ENCODE measurements around the gene PRAC1.

The PRAC1 gene

DNA sequence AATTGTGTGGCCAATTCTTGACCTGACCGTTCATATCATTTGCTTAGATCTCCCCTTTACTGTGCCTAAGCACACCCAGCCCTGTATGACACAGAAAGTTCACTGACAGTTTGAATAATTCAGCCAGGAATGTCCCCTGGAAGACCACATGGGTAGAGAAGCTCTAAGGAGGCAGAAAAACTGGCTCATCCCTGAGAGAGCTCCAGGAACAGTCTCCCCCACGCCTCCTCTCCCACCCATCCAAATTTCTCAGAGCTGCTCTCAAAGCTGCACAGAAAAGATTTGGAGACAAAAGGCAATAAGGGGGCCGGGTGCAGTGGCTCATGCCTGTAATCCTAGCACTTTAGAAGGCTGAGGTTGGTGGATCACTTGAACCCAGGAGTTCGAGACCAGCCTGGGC, 11.2 kb downstream of the PRAC1 start:
- no peak overlapping the region for H3K14ac ChIP-seq (ENCODE audit: low read length)
- no peaks in the 10 kb centered on the region for H3K27me3 ChIP-seq (ENCODE audit: insufficient read depth, low read length)
- H3K9me3 ChIP-seq (ENCODE audit: insufficient read depth, low read depth, low read length), result no peaks in the 10 kb centered on the region
- no peak overlapping the region for H3K4me2 ChIP-seq (ENCODE audit: low read length)
- no peak overlapping the region for H3K23ac ChIP-seq (ENCODE audit: low read length)
- no peak overlapping the region for H3K18ac ChIP-seq (ENCODE audit: low read length)
- DNase-seq, result no peak
- H4K12ac ChIP-seq (ENCODE audit: low read depth, low read length), result no peak overlapping the region
- H2BK120ac ChIP-seq (ENCODE audit: insufficient read depth, low read length, poor library complexity), result no peak overlapping the region
- WGBS (ENCODE audit: extremely low coverage, insufficient coverage, insufficient read length), result no CpG with 5 or more reads among the region's 4 CpGs
- no peak overlapping the region for H3K4me3 ChIP-seq (ENCODE audit: low read depth, low read length)
- H3K79me2 ChIP-seq (ENCODE audit: control insufficient read depth, insufficient read depth, low read length, poor library complexity), result no peaks in the 10 kb centered on the region
- no peak overlapping the region for H3K27ac ChIP-seq (ENCODE audit: low read depth, low read length)
- no peak overlapping the region for H3K4ac ChIP-seq (ENCODE audit: low read depth, low read length)
- no peak overlapping the region for H2AFZ ChIP-seq (ENCODE audit: insufficient read depth, low read length, poor library complexity)
- no peak overlapping the region for H2BK5ac ChIP-seq (ENCODE audit: low read depth, low read length, poor library complexity)
- H4K8ac ChIP-seq (ENCODE audit: low read depth, low read length), result no peak overlapping the region
- H3K36me3 ChIP-seq (ENCODE audit: control insufficient read depth in 1 of 2, insufficient read depth in 2 of 2, low read length in 2 of 2), result no peaks in the 10 kb centered on the region
- no peaks in the 10 kb centered on the region for H3K4me1 ChIP-seq (ENCODE audit: control insufficient read depth in 1 of 2, insufficient read depth in 2 of 2, low read length in 2 of 2)
- no peak overlapping the region for H3K9ac ChIP-seq (ENCODE audit: low read length)
- no peak overlapping the region for H2BK12ac ChIP-seq (ENCODE audit: low read length)
- H4K91ac ChIP-seq (ENCODE audit: low read depth, low read length), result no peak overlapping the region
- no peaks in the 10 kb centered on the region for H3K79me1 ChIP-seq (ENCODE audit: low read length)
- H2AK5ac ChIP-seq (ENCODE audit: low read length), result no peak overlapping the region

- Histone ChIP-seq H4K12ac (ENCODE audit: low read depth, low read length) (no peak overlapping the region), H3K79me2 (ENCODE audit: control insufficient read depth, insufficient read depth, low read length, poor library complexity) (no peaks in the 10 kb centered on the region), H4K8ac (ENCODE audit: low read depth, low read length) (no peak overlapping the region), H2AFZ (ENCODE audit: insufficient read depth, low read length, poor library complexity) (no peak overlapping the region), H3K36me3 (ENCODE audit: control insufficient read depth in 1 of 2, insufficient read depth in 2 of 2, low read length in 2 of 2) (no peaks in the 10 kb centered on the region), H3K4me2 (ENCODE audit: low read length) (no peak overlapping the region), H3K23ac (ENCODE audit: low read length) (no peak overlapping the region), H3K4me1 (ENCODE audit: control insufficient read depth in 1 of 2, insufficient read depth in 2 of 2, low read length in 2 of 2) (no peaks in the 10 kb centered on the region), H4K91ac (ENCODE audit: low read depth, low read length) (no peak overlapping the region), H3K9ac (ENCODE audit: low read length) (no peak overlapping the region), H2AK5ac (ENCODE audit: low read length) (no peak overlapping the region), H3K4ac (ENCODE audit: low read depth, low read length) (no peak overlapping the region), H2BK12ac (ENCODE audit: low read length) (no peak overlapping the region), H3K14ac (ENCODE audit: low read length) (no peak overlapping the region), H3K9me3 (ENCODE audit: insufficient read depth, low read depth, low read length) (no peaks in the 10 kb centered on the region), H2BK5ac (ENCODE audit: low read depth, low read length, poor library complexity) (no peak overlapping the region), H3K27ac (ENCODE audit: low read depth, low read length) (no peak overlapping the region), H3K4me3 (ENCODE audit: low read depth, low read length) (no peak overlapping the region), H2BK120ac (ENCODE audit: insufficient read depth, low read length, poor library complexity) (no peak overlapping the region), H3K79me1 (ENCODE audit: low read length) (no peaks in the 10 kb centered on the region), H3K27me3 (ENCODE audit: insufficient read depth, low read length) (no peaks in the 10 kb centered on the region), H3K18ac (ENCODE audit: low read length) (no peak overlapping the region)
- WGBS (ENCODE audit: extremely low coverage, insufficient coverage, insufficient read length), result no CpG with 5 or more reads among the region's 11 CpGs
- DNase-seq, result no peak
Observed at GRCh38 chr17:48704361-48705248, 17.7 kb downstream of the PRAC1 start.

DNA sequence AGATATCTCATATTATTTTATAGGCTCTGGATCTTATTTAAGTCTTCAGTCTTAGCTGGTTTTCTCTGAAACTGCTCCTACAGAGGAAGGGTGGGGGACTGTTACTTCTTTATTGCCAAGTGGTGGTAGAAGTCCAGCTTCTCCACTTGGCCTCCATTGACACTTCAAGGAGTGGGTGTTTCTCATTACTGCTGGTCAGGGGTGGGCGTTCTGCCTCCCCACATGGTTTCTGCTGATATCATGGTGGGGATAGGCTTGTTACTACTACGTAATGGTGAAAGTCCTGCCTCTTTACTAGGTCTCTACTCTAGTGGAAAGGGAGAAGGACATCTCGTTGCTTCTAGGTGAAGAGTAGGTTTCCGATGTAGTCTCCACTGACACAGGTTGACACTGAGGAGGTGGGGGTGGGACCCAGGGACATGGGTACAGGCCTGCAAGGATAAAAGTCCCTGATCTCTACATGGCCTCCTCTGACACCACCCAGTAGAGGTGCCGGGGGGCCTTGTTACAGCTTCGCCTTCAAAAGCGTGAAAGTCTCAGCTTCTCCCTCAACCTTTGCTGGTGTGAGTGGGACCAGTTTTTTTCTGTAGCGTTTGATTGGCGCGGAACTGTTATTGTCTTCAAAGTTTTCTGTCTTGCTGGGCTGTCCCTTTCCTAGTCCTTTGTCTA, 20.3 kb downstream of the PRAC1 start:
- H3K4me3 ChIP-seq (ENCODE audit: low read depth, low read length), result no peak overlapping the region
- H2BK120ac ChIP-seq (ENCODE audit: insufficient read depth, low read length, poor library complexity), result no peak overlapping the region
- no peak overlapping the region for H2AFZ ChIP-seq (ENCODE audit: insufficient read depth, low read length, poor library complexity)
- H3K4ac ChIP-seq (ENCODE audit: low read depth, low read length), result no peak overlapping the region
- no peaks in the 10 kb centered on the region for H3K27me3 ChIP-seq (ENCODE audit: insufficient read depth, low read length)
- no peaks in the 10 kb centered on the region for H3K79me1 ChIP-seq (ENCODE audit: low read length)
- no peak overlapping the region for H3K4me2 ChIP-seq (ENCODE audit: low read length)
- no peak overlapping the region for H3K9ac ChIP-seq (ENCODE audit: low read length)
- WGBS (ENCODE audit: extremely low coverage, insufficient coverage, insufficient read length), result no CpG with 5 or more reads among the region's 10 CpGs
- H3K4me1 ChIP-seq (ENCODE audit: control insufficient read depth in 1 of 2, insufficient read depth in 2 of 2, low read length in 2 of 2), result no peaks in the 10 kb centered on the region
- no peak for DNase-seq
- H2BK5ac ChIP-seq (ENCODE audit: low read depth, low read length, poor library complexity), result no peak overlapping the region
- H4K12ac ChIP-seq (ENCODE audit: low read depth, low read length), result no peak overlapping the region
- H2AK5ac ChIP-seq (ENCODE audit: low read length), result no peak overlapping the region
- no peak overlapping the region for H3K27ac ChIP-seq (ENCODE audit: low read depth, low read length)
- no peak overlapping the region for H2BK12ac ChIP-seq (ENCODE audit: low read length)
- H4K8ac ChIP-seq (ENCODE audit: low read depth, low read length), result no peak overlapping the region
- H3K79me2 ChIP-seq (ENCODE audit: control insufficient read depth, insufficient read depth, low read length, poor library complexity), result no peaks in the 10 kb centered on the region
- H3K23ac ChIP-seq (ENCODE audit: low read length), result no peak overlapping the region
- no peak overlapping the region for H3K14ac ChIP-seq (ENCODE audit: low read length)
- no peak overlapping the region for H4K91ac ChIP-seq (ENCODE audit: low read depth, low read length)
- no peaks in the 10 kb centered on the region for H3K36me3 ChIP-seq (ENCODE audit: control insufficient read depth in 1 of 2, insufficient read depth in 2 of 2, low read length in 2 of 2)
- no peaks in the 10 kb centered on the region for H3K9me3 ChIP-seq (ENCODE audit: insufficient read depth, low read depth, low read length)
- no peak overlapping the region for H3K18ac ChIP-seq (ENCODE audit: low read length)

DNA sequence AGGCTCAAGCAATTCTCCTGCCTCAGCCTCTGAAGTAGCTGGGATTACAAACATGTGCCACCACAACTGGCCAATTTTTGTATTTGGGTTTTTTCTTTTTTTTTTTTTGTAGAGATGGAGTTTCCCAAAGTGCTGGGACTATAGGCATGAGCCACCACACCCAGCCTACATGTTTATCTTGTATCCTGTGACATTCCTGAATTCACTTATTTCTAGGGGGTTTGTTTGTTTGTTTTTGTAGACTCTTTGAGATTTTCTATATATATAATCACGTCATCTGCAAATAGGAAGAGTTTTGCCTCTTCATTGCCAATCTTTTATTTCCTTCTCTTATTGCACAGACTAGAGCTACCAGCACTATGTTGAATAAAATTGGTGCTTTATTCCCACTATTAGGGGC, 29.1 kb downstream of the PRAC1 start:
- Histone ChIP-seq H2AK5ac (ENCODE audit: low read length) (no peak overlapping the region), H3K9ac (ENCODE audit: low read length) (no peak overlapping the region), H3K79me2 (ENCODE audit: control insufficient read depth, insufficient read depth, low read length, poor library complexity) (no peaks in the 10 kb centered on the region), H3K4me2 (ENCODE audit: low read length) (no peak overlapping the region), H2BK5ac (ENCODE audit: low read depth, low read length, poor library complexity) (no peak overlapping the region), H2AFZ (ENCODE audit: insufficient read depth, low read length, poor library complexity) (no peak overlapping the region), H3K79me1 (ENCODE audit: low read length) (no peaks in the 10 kb centered on the region), H3K9me3 (ENCODE audit: insufficient read depth, low read depth, low read length) (no peaks in the 10 kb centered on the region), H3K18ac (ENCODE audit: low read length) (no peak overlapping the region), H3K36me3 (ENCODE audit: control insufficient read depth in 1 of 2, insufficient read depth in 2 of 2, low read length in 2 of 2) (peaks cover 0 to 1% of the 10 kb centered on the region in 2 experiments), H3K27me3 (ENCODE audit: insufficient read depth, low read length) (no peaks in the 10 kb centered on the region), H3K4ac (ENCODE audit: low read depth, low read length) (no peak overlapping the region), H3K4me3 (ENCODE audit: low read depth, low read length) (no peak overlapping the region), H4K91ac (ENCODE audit: low read depth, low read length) (no peak overlapping the region), H3K23ac (ENCODE audit: low read length) (no peak overlapping the region), H3K4me1 (ENCODE audit: control insufficient read depth in 1 of 2, insufficient read depth in 2 of 2, low read length in 2 of 2) (no peaks in the 10 kb centered on the region), H3K14ac (ENCODE audit: low read length) (no peak overlapping the region), H4K8ac (ENCODE audit: low read depth, low read length) (no peak overlapping the region), H2BK12ac (ENCODE audit: low read length) (no peak overlapping the region), H4K12ac (ENCODE audit: low read depth, low read length) (no peak overlapping the region), H3K27ac (ENCODE audit: low read depth, low read length) (no peak overlapping the region), H2BK120ac (ENCODE audit: insufficient read depth, low read length, poor library complexity) (no peak overlapping the region)
- no CpG with 5 or more reads among the region's 1 CpG for WGBS (ENCODE audit: extremely low coverage, insufficient coverage, insufficient read length)
- DNase-seq, result no peak

Data from trophoblast cell (in vitro differentiated cells and primary cell).